HUES64 (cell line): Measurements from ENCODE around the gene ATAD3B.
"Not testable (repeated sequence)": the region's sequence is repeated elsewhere in the genome, so short reads cannot be mapped to it uniquely, and the experiment has no call there.

Experiments
- H3K27ac ChIP-seq: 2 replicates; pipeline ENCODE4 v1.7.0; 2013; ENCODE audit warnings: low read depth, low read length, inconsistent platforms
- H3K27me3 ChIP-seq: 2 replicates; pipeline ENCODE4 v1.6.1; 2013; ENCODE audit warnings: mild to moderate bottlenecking, low read length; ENCODE audit not compliant: insufficient read depth
- H3K36me3 ChIP-seq: 2 replicates; pipeline ENCODE4 v1.6.1; 2013; ENCODE audit warnings: mild to moderate bottlenecking, low read length; ENCODE audit not compliant: insufficient read depth
- H3K4me1 ChIP-seq: 2 replicates; pipeline ENCODE4 v1.6.1; 2013; ENCODE audit warnings: mild to moderate bottlenecking, low read length, moderate library complexity; ENCODE audit not compliant: insufficient read depth
- H3K4me3 ChIP-seq: 2 replicates; pipeline ENCODE4 v1.5.1; 2013; ENCODE audit warnings: mild to moderate bottlenecking, low read length, moderate library complexity
- H3K9ac ChIP-seq: 2 replicates; pipeline ENCODE4 v1.6.1; 2013; ENCODE audit warnings: mild to moderate bottlenecking, low read depth, low read length
- H3K9me3 ChIP-seq: 2 replicates; pipeline ENCODE4 v1.6.1; 2013; ENCODE audit warnings: low read depth, low read length; ENCODE audit not compliant: insufficient read depth
- WGBS: fragments of 150-250, 120-280 bp; methylation state at CpG from one replicate; pipeline ENCODE4 v1.1.7; 2013; ENCODE audit warnings: missing lambda C conversion rate; 5-methylcytosine and 5-hydroxymethylcytosine counted together

Gene ATAD3B

GRCh38 chr1:1440262-1441001 is 31.1 kb upstream of the ATAD3B start:
- no peaks in the 10 kb centered on the region for H3K4me1 ChIP-seq
- H3K27ac ChIP-seq, result no peak overlapping the region

GRCh38 chr1:1441002-1441888 is 30.3 kb upstream of the ATAD3B start:
- no peak overlapping the region for H3K27ac ChIP-seq
- no peaks in the 10 kb centered on the region for H3K9me3 ChIP-seq
- no peaks in the 10 kb centered on the region for H3K4me1 ChIP-seq
- 0 out of 2 replicates have a peak, but pooled peaks cover 3% of the 10 kb centered on the region for H3K36me3 ChIP-seq
- 81% methylated on average over 29 of the region's 29 CpGs for WGBS
- no peak overlapping the region for H3K4me3 ChIP-seq
- no peak overlapping the region for H3K9ac ChIP-seq
- H3K27me3 ChIP-seq, result no peaks in the 10 kb centered on the region; the same call in 1 of the 2 replicates

More at GRCh38 chr1:1440262-1441001, 31.1 kb upstream of the ATAD3B start:
- Histone ChIP-seq H3K36me3 (0 out of 2 replicates have a peak, but pooled peaks cover 3% of the 10 kb centered on the region), H3K27me3 (peaks cover 4% of the 10 kb centered on the region; the same call in 1 of the 2 replicates), H3K9me3 (no peaks in the 10 kb centered on the region), H3K4me3 (no peak overlapping the region), H3K9ac (no peak overlapping the region)
- 94% methylated on average over 26 of the region's 26 CpGs for whole genome bisulfite sequencing

GRCh38 chr1:1442069-1442770 is 29.3 kb upstream of the ATAD3B start:
- 0 out of 2 replicates have a peak, but pooled peaks cover 3% of the 10 kb centered on the region for H3K36me3 ChIP-seq
- no peak overlapping the region for H3K9ac ChIP-seq
- H3K4me3 ChIP-seq, result no peak overlapping the region
- H3K27me3 ChIP-seq, result no peaks in the 10 kb centered on the region
- 95% methylated on average over 32 of the region's 32 CpGs for WGBS
- no peaks in the 10 kb centered on the region for H3K9me3 ChIP-seq
- no peak overlapping the region for H3K27ac ChIP-seq
- no peaks in the 10 kb centered on the region for H3K4me1 ChIP-seq

- not testable (repeated sequence) for H3K9me3 ChIP-seq, H3K27ac ChIP-seq, H3K4me3 ChIP-seq, H3K27me3 ChIP-seq, H3K9ac ChIP-seq, H3K36me3 ChIP-seq, H3K4me1 ChIP-seq
- 89% methylated on average over 14 of the region's 19 CpGs for WGBS
Observed at GRCh38 chr1:1446631-1447030, 24.9 kb upstream of the ATAD3B start.

- no peak within 1 kb of the TSS for H3K27ac ChIP-seq
- no peaks in the 10 kb centered on the region for H3K27me3 ChIP-seq
- no peak within 1 kb of the TSS for H3K9ac ChIP-seq
- H3K36me3 ChIP-seq, result no peaks in the 10 kb centered on the region
- WGBS, result 89% methylated on average over 6 of the region's 6 CpGs
- no peaks in the 10 kb centered on the region for H3K9me3 ChIP-seq
- H3K4me1 ChIP-seq, result no peaks in the 10 kb centered on the region
- H3K4me3 ChIP-seq, result no peak within 1 kb of the TSS
Observed at GRCh38 chr1:1449099-1449739, 22.3 kb upstream of the ATAD3B start, which contains the start of gene ATAD3C. Gene ATAD3C, plus strand, starts transcription at chr1:1449689. Its CDS starts 995 bp downstream, at chr1:1450684.

GRCh38 chr1:1450616-1451015 is 20.9 kb upstream of the ATAD3B start:
- H3K27me3 ChIP-seq, H3K4me1 ChIP-seq, H3K36me3 ChIP-seq, H3K9me3 ChIP-seq, H3K9ac ChIP-seq, H3K27ac ChIP-seq, H3K4me3 ChIP-seq: not testable (repeated sequence)
- WGBS, result 96% methylated on average over 22 of the region's 22 CpGs

- no peaks in the 10 kb centered on the region for H3K27me3 ChIP-seq
- 96% methylated on average over 26 of the region's 26 CpGs for whole genome bisulfite sequencing
- H3K4me3 ChIP-seq, result no peak overlapping the region
- H3K36me3 ChIP-seq, result no peaks in the 10 kb centered on the region
- H3K27ac ChIP-seq, result no peak overlapping the region
- H3K4me1 ChIP-seq, result no peaks in the 10 kb centered on the region
- no peak overlapping the region for H3K9ac ChIP-seq
- H3K9me3 ChIP-seq, result no peaks in the 10 kb centered on the region
Observed at GRCh38 chr1:1451696-1452364, 19.7 kb upstream of the ATAD3B start.

GRCh38 chr1:1452365-1452739 is 19.2 kb upstream of the ATAD3B start:
- not testable (repeated sequence) for H3K9ac ChIP-seq, H3K4me1 ChIP-seq, H3K27ac ChIP-seq, H3K9me3 ChIP-seq, H3K36me3 ChIP-seq, H3K4me3 ChIP-seq, H3K27me3 ChIP-seq
- WGBS, result 95% methylated on average over 8 of the region's 8 CpGs

GRCh38 chr1:1452882-1453281 is 18.7 kb upstream of the ATAD3B start:
- H3K27ac ChIP-seq, result no peak overlapping the region
- H3K9me3 ChIP-seq, result no peaks in the 10 kb centered on the region
- 94% methylated on average over 16 of the region's 16 CpGs for WGBS
- H3K9ac ChIP-seq, result no peak overlapping the region
- H3K36me3 ChIP-seq, result no peaks in the 10 kb centered on the region
- no peaks in the 10 kb centered on the region for H3K27me3 ChIP-seq
- H3K4me1 ChIP-seq, result no peaks in the 10 kb centered on the region
- H3K4me3 ChIP-seq, result no peak overlapping the region

GRCh38 chr1:1454286-1455056 is 17.1 kb upstream of the ATAD3B start:
- H3K27me3 ChIP-seq, H3K36me3 ChIP-seq, H3K4me1 ChIP-seq, H3K27ac ChIP-seq, H3K9me3 ChIP-seq, H3K9ac ChIP-seq, H3K4me3 ChIP-seq: not testable (repeated sequence)
- 92% methylated on average over 37 of the region's 41 CpGs for WGBS
